ENCODE data around the gene IL15RA. TPM values are rescaled to one million over a fixed set of nuclear protein-coding genes. Genes with fewer than 3 reads are reported as not detected.

IL15RA gene
- total RNA-seq, 1 donor from 2014 or later = 24.8 TPM

DNA sequence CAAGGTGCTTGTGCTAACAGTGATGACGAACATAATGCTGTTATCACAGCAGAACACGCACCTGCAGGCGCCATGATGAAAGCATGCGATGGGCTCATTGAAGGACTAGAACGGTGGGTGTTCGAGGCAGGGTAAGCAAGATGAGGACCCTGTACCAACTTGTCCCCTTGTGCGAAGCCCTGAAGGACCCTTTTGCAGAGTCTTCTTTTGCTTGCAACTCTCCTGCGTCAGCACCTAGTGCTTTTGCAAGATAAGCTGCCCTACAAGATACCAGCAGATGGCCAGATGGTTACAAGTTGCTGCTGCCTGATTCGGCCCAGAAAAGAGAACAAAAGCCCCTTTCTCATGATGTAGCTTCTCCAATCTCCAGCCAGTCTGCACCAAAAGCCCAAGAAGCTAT lies 4.2 kb upstream of the IL15RA start:
- no peaks in the 10 kb centered on the region for H3K9me3 ChIP-seq
- TF ChIP-seq, protein P1, sequence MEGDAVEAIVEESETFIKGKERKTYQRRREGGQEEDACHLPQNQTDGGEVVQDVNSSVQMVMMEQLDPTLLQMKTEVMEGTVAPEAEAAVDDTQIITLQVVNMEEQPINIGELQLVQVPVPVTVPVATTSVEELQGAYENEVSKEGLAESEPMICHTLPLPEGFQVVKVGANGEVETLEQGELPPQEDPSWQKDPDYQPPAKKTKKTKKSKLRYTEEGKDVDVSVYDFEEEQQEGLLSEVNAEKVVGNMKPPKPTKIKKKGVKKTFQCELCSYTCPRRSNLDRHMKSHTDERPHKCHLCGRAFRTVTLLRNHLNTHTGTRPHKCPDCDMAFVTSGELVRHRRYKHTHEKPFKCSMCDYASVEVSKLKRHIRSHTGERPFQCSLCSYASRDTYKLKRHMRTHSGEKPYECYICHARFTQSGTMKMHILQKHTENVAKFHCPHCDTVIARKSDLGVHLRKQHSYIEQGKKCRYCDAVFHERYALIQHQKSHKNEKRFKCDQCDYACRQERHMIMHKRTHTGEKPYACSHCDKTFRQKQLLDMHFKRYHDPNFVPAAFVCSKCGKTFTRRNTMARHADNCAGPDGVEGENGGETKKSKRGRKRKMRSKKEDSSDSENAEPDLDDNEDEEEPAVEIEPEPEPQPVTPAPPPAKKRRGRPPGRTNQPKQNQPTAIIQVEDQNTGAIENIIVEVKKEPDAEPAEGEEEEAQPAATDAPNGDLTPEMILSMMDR (IDR thresholded peaks at IDR 0.05) = no peak
- DNase-seq (ENCODE audit: low spot score in 2 of 2) = no peak
- no peak overlapping the region for H3K4me3 ChIP-seq
- H3K27me3 ChIP-seq = no peaks in the 10 kb centered on the region
- no peak overlapping the region for H3K27ac ChIP-seq
- no peaks in the 10 kb centered on the region for H3K36me3 ChIP-seq
- peaks cover 0 to 3% of the 10 kb centered on the region in 2 donors for H3K4me1 ChIP-seq
- intact Hi-C loops (cut with DNase I) = no loop called here

DNA sequence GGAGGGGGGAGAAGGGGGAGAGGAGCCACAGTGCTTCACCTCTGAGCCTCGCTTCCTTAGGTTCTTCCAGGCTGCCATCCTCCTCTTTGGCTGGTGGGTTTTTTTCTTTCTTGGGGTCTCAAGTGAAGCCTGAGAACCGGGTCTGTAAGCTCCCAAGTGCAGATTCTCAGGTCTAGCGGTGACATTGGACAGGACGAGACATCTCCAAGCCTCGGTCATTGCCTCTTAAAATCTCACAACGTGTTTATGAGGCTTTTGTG lies 817 bp upstream of the IL15RA start:
- H3K36me3 ChIP-seq = no peaks in the 10 kb centered on the region
- TF ChIP-seq, protein P1 (IDR thresholded peaks at IDR 0.05) = no peak
- peaks cover 0 to 14% of the 10 kb centered on the region in 2 donors for H3K4me1 ChIP-seq
- peak overlapping the region; percentile 90 to 98 for H3K27ac ChIP-seq
- H3K4me3 ChIP-seq = peak overlapping the region; percentile 94 to 99
- no peaks in the 10 kb centered on the region for H3K9me3 ChIP-seq
- intact Hi-C loops (cut with DNase I) = loop anchor here (2.0 to 10.0 kb wide), 3 partner anchors 36 to 293 kb away; partner anchors contain the start of gene TASOR2
- H3K27me3 ChIP-seq = no peaks in the 10 kb centered on the region
- DNase-seq (ENCODE audit: low spot score in 2 of 2) = no peak

DNA sequence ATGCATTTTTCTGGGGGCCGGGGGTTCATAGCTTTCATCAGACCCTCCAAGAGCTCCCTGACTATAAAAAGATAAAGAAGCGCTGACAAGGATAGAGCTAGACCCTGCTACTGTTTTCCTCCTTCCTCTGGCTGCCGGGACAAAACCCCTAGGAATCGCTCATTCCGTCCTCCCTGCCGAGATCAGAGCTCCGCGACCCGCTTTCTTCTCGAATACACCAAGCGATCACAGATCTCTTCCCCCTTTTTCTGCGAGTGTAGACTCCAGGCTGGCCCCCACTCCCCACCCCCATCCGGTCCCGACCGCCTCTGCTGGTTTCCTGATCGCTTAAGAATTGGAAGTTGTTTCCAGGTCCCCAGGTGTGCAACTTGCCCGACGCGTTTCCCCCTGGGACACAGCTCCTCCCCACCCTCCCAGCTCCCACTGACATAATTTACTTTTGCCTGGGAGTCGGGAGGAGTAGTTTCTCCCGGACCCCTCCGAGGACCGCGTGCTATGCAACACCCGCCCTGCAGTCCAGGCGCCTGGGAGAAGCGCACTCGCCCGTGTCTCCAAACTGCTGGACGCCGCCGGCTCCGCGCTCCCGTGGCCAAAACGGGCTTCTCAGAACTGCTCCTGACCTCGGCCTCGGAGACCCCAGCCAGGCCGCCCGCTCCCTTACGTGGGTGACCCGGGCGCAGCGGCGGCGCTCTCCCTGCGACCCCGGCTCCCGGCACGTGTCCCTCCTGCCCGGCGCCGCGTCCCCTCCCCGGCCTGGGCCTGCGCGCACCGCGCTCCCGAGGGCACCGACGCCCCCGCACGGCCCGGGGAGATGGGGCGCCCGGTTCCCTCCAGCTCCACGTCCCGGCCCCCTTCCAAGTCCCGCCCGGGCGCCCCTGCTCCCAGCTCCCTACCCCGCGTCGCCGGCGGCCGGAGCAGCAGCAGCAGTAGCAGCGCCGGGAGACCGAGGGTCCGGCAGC lies 552 bp downstream of the IL15RA start:
- Histone ChIP-seq H3K9me3 (no peaks in the 10 kb centered on the region), H3K27me3 (no peaks in the 10 kb centered on the region), H3K36me3 (no peaks in the 10 kb centered on the region), H3K4me1 (peaks cover 0 to 14% of the 10 kb centered on the region in 2 donors), H3K27ac (peak overlapping the region; percentile 90 to 98), H3K4me3 (peak overlapping the region; percentile 94 to 99)
- intact Hi-C loops (cut with DNase I) = loop anchor here (1.0 to 10.0 kb wide), 4 partner anchors 25 to 292 kb away; partner anchors contain the start of genes ANKRD16 and TASOR2
- DNase-seq (ENCODE audit: low spot score in 2 of 2) = peak in 1 of 2 donors; percentile 74
- TF ChIP-seq, protein P1 (IDR thresholded peaks at IDR 0.05) = peak in 1 of 3 experiments; percentile 7

DNA sequence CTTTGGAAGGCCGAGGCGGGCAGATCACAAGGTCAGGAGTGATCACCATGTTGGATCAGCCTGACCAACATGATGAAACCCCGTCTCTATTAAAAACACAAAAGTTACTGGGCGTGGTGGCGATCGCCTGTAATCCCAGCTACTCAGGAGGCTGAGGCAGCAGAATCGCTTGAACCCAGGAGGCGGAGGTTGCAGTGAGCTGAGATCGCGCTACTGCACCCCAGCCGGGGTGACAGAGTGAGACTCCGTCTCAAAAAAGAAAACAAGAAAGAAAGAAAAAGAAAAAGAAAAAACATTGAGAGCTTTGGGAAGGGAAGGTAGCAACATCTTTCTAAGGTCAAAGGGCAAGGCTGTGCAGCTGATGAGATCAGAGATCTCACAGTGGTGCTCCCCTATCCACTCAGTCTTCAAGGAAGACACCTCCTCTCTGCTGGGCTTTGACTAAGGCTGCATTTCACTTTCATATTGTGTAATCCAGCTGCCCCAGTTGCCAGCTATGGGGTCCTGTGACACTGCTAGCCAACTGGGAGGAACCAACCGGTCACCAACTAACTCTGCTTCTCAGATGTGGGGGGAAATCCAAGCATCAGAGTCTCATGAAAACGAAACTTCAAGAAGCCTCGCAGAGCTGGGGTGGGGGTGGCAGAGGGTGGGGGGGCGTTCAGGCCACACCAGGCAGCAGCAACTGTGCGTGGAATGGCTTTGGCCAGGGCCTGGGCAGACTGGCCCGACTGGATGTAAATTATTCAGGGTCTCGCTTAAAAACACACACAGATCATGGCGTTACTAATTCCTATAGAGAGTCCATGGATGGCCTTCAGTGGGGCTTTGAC lies 1.5 kb downstream of the IL15RA start:
- no peaks in the 10 kb centered on the region for H3K27me3 ChIP-seq
- H3K36me3 ChIP-seq = no peaks in the 10 kb centered on the region
- H3K4me3 ChIP-seq = peak overlapping the region; percentile 94 to 99
- H3K9me3 ChIP-seq = no peaks in the 10 kb centered on the region
- peaks cover 0 to 14% of the 10 kb centered on the region in 2 donors for H3K4me1 ChIP-seq
- intact Hi-C loops (cut with DNase I) = loop anchor here (5.0 to 10.0 kb wide), 2 partner anchors 34 to 291 kb away; partner anchors contain the start of gene TASOR2
- peak in 1 of 2 donors; percentile 81 for DNase-seq (ENCODE audit: low spot score in 2 of 2)
- TF ChIP-seq, protein P1 (IDR thresholded peaks at IDR 0.05) = no peak
- peak overlapping the region; percentile 90 to 98 for H3K27ac ChIP-seq

DNA sequence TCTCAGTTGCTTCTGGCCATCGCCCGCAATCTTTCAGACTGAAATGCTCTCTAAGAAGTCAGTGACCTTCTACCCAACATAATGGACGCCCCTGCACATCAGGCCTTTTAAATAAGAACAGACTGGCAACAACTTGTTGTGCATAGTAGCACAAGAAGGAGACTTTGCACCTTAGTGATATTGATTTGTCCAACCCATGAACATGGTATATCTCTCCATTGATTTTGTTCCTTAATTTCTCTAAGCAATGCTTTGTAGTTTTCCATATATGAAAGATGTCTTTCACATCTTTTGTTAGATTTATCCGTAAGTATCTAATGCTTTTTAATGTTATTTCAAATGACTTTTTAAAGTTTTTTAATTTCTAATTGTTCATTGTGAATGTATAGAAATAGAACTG lies 4.3 kb downstream of the IL15RA start:
- Histone ChIP-seq H3K4me1 (peaks cover 0 to 12% of the 10 kb centered on the region in 2 donors), H3K36me3 (no peaks in the 10 kb centered on the region), H3K9me3 (no peaks in the 10 kb centered on the region), H3K27me3 (no peaks in the 10 kb centered on the region), H3K27ac (no peak overlapping the region), H3K4me3 (no peak overlapping the region)
- DNase-seq (ENCODE audit: low spot score in 2 of 2) = no peak
- intact Hi-C loops (cut with DNase I) = loop anchor here (10.0 kb wide), 1 partner anchor 288 kb away; the partner anchor contains the start of gene TASOR2
- TF ChIP-seq, protein P1 (IDR thresholded peaks at IDR 0.05) = no peak
